Neural progenitor cell (in vitro differentiated cells): ENCODE results near the gene ACSM4. TPM values are rescaled to one million over a fixed set of nuclear protein-coding genes. Genes with fewer than 3 reads are reported as not detected.

ENCODE experiments used
- DNase-seq: peaks from one replicate; pipeline ENCODE4 v3.0.0-alpha.2; 2016; ENCODE audit warnings: low spot score
- H2AFZ ChIP-seq: fragments of 200-600 bp; sonication (generic); replicated peaks from 2 replicates; pipeline ENCODE4 v1.6.1; 2016; ENCODE audit warnings: antibody characterized with exemption
- H3F3A ChIP-seq: fragments of 200-600 bp; sonication (generic); 2 replicates; pipeline ENCODE4 v1.6.1; 2016; ENCODE audit warnings: antibody characterized with exemption, low read depth
- H3K27ac ChIP-seq: fragments of 200-600 bp; sonication (generic); 2 replicates; pipeline ENCODE4 v1.5.1; 2016; ENCODE audit warnings: mild to moderate bottlenecking
- H3K27me3 ChIP-seq: fragments of 200-600 bp; sonication (generic); 2 replicates; pipeline ENCODE4 v1.6.1; 2016; ENCODE audit warnings: mild to moderate bottlenecking, moderate library complexity
- H3K36me3 ChIP-seq: fragments of 200-600 bp; sonication (generic); 2 replicates; pipeline ENCODE4 v1.5.1; 2016
- H3K4me1 ChIP-seq: fragments of 200-600 bp; sonication (generic); 2 replicates; pipeline ENCODE4 v1.6.1; 2016; ENCODE audit warnings: mixed run types
- H3K4me2 ChIP-seq: fragments of 200-600 bp; sonication (generic); 2 replicates; pipeline ENCODE4 v1.6.1; 2016
- H3K4me3 ChIP-seq: fragments of 200-600 bp; sonication (generic); 2 replicates; pipeline ENCODE4 v1.5.1; 2016
- H3K79me2 ChIP-seq: fragments of 200-600 bp; sonication (generic); 2 replicates; pipeline ENCODE4 v1.6.1; 2016; ENCODE audit warnings: low read depth
- H3K9ac ChIP-seq: fragments of 200-600 bp; sonication (generic); 2 replicates; pipeline ENCODE4 v1.6.1; 2016
- H3K9me3 ChIP-seq: fragments of 200-600 bp; sonication (generic); 2 replicates; pipeline ENCODE4 v1.5.1; 2016; ENCODE audit warnings: low read depth
- H4K20me1 ChIP-seq: fragments of 200-600 bp; sonication (generic); 2 replicates; pipeline ENCODE4 v1.6.1; 2016; ENCODE audit warnings: low read depth
- H3K27ac Mint-ChIP-seq: 3 replicates; pipeline ENCODE4 v1.8.0; 2021; ENCODE audit warnings: mixed read lengths
- H3K27me3 Mint-ChIP-seq: 2 replicates; pipeline ENCODE4 v1.8.0; 2022; ENCODE audit warnings: low read depth, mild to moderate bottlenecking, inconsistent platforms, moderate library complexity, mixed read lengths; ENCODE audit not compliant: insufficient read depth
- H3K36me3 Mint-ChIP-seq: 3 replicates; pipeline ENCODE4 v1.8.0; 2021; ENCODE audit warnings: mixed read lengths
- H3K4me1 Mint-ChIP-seq: 3 replicates; pipeline ENCODE4 v1.8.0; 2021; ENCODE audit warnings: mixed read lengths
- H3K4me3 Mint-ChIP-seq: 3 replicates; pipeline ENCODE4 v1.8.0; 2021; ENCODE audit warnings: mild to moderate bottlenecking, moderate library complexity, mixed read lengths
- H3K9me3 Mint-ChIP-seq: 3 replicates; pipeline ENCODE4 v1.8.0; 2020; ENCODE audit warnings: mixed read lengths
- EZH2 ChIP-seq: fragments of 200-600 bp; sonication (generic); IDR thresholded peaks from 2 replicates; pipeline ENCODE4 v1.6.1; 2017; ENCODE audit warnings: antibody characterized with exemption, mild to moderate bottlenecking, moderate library complexity
- EZH2phosphoT487 ChIP-seq: fragments of 200-600 bp; sonication (generic); IDR thresholded peaks from 2 replicates; pipeline ENCODE4 v1.6.1; 2017; ENCODE audit warnings: antibody characterized with exemption
- total RNA-seq: library from RNA; depleted of rRNA; stranded (reverse); fragments of >200 nt; gene quantifications from 2 replicates; pipeline ENCODE4 v1.2.3, GENCODE V29; 2015; ENCODE audit warnings: low replicate concordance
- TF ChIP-seq, protein P1 (sequence below): fragments of 200-600 bp; sonication (generic); IDR thresholded peaks from 2 replicates; pipeline ENCODE4 v1.5.1; 2017; ENCODE audit warnings: antibody characterized with exemption, mild to moderate bottlenecking

ACSM4 gene
- total RNA-seq, 1 donor from 2014 or later: not detected

DNA sequence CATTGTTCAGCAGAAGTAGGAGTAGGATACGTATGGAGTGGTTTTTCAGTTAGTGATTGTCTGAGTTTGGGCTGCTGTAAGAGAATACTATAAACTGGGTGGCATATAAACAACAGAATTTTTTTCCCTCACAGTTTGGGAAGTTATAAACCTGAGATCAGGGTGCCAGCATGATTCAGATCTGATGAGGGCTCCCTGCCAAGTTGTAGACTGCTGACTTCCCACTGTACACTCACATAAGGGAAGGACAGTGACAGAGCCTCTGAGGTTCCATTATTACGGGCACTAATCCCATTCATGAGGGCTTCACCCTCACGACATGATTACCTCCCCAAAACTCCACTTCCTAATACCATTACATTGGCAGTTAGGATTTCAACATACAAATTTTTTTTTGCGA, 50.7 kb downstream of the ACSM4 start:
- H3K36me3 Mint-ChIP-seq: no peaks in the 10 kb centered on the region
- no peak overlapping the region for H3K4me3 ChIP-seq
- H3K27ac Mint-ChIP-seq: no peak overlapping the region
- no peaks in the 10 kb centered on the region for H3K4me1 Mint-ChIP-seq
- DNase-seq: no peak
- H3K36me3 ChIP-seq: no peaks in the 10 kb centered on the region
- H3K9me3 ChIP-seq: no peaks in the 10 kb centered on the region
- no peaks in the 10 kb centered on the region for H3K79me2 ChIP-seq
- TF ChIP-seq EZH2phosphoT487 (no peak), EZH2 (no peak)
- TF ChIP-seq, protein P1, sequence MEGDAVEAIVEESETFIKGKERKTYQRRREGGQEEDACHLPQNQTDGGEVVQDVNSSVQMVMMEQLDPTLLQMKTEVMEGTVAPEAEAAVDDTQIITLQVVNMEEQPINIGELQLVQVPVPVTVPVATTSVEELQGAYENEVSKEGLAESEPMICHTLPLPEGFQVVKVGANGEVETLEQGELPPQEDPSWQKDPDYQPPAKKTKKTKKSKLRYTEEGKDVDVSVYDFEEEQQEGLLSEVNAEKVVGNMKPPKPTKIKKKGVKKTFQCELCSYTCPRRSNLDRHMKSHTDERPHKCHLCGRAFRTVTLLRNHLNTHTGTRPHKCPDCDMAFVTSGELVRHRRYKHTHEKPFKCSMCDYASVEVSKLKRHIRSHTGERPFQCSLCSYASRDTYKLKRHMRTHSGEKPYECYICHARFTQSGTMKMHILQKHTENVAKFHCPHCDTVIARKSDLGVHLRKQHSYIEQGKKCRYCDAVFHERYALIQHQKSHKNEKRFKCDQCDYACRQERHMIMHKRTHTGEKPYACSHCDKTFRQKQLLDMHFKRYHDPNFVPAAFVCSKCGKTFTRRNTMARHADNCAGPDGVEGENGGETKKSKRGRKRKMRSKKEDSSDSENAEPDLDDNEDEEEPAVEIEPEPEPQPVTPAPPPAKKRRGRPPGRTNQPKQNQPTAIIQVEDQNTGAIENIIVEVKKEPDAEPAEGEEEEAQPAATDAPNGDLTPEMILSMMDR: no peak
- H3K27ac ChIP-seq: no peak overlapping the region
- no peak overlapping the region for H2AFZ ChIP-seq
- no peaks in the 10 kb centered on the region for H3K9me3 Mint-ChIP-seq
- H3K27me3 ChIP-seq: no peaks in the 10 kb centered on the region
- no peak overlapping the region for H3K4me3 Mint-ChIP-seq
- H4K20me1 ChIP-seq: no peaks in the 10 kb centered on the region
- no peak overlapping the region for H3K4me2 ChIP-seq
- no peaks in the 10 kb centered on the region for H3K27me3 Mint-ChIP-seq
- H3F3A ChIP-seq: no peaks in the 10 kb centered on the region
- H3K4me1 ChIP-seq: no peaks in the 10 kb centered on the region
- H3K9ac ChIP-seq: no peak overlapping the region

DNA sequence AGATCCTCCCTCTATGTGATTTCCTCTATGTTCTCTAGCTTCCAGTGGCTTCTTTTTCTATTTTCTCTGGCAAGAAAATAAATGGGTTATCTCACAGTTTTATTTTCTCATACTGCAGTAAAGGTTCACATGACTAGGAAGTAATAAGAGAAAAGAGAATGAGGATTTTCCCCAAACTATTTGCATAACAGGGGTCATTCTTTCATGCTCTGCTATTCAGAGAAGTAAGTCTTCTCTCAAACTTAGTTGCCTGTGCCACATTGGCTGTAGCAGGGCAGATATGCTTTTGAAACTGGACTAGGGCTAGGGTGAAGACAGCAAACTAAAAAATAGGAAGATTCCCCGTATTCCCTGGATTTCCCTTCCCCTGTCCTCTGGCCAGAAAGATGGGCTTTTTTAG, 57.4 kb downstream of the ACSM4 start:
- Histone ChIP-seq H3K9me3 (no peaks in the 10 kb centered on the region), H3K4me3 (no peak overlapping the region), H3K4me1 (no peaks in the 10 kb centered on the region), H3K27ac (no peak overlapping the region), H3F3A (no peaks in the 10 kb centered on the region), H3K79me2 (no peaks in the 10 kb centered on the region), H3K9ac (no peak overlapping the region), H3K27me3 (no peaks in the 10 kb centered on the region), H3K4me2 (no peak overlapping the region), H3K36me3 (no peaks in the 10 kb centered on the region), H2AFZ (no peak overlapping the region), H4K20me1 (no peaks in the 10 kb centered on the region)
- H3K9me3 Mint-ChIP-seq: no peaks in the 10 kb centered on the region
- H3K36me3 Mint-ChIP-seq: no peaks in the 10 kb centered on the region
- no peak for DNase-seq
- no peak for TF ChIP-seq EZH2phosphoT487
- TF ChIP-seq EZH2: no peak
- TF ChIP-seq, protein P1: no peak
- no peak overlapping the region for H3K4me3 Mint-ChIP-seq
- H3K27ac Mint-ChIP-seq: no peak overlapping the region
- H3K27me3 Mint-ChIP-seq: no peaks in the 10 kb centered on the region
- no peaks in the 10 kb centered on the region for H3K4me1 Mint-ChIP-seq

DNA sequence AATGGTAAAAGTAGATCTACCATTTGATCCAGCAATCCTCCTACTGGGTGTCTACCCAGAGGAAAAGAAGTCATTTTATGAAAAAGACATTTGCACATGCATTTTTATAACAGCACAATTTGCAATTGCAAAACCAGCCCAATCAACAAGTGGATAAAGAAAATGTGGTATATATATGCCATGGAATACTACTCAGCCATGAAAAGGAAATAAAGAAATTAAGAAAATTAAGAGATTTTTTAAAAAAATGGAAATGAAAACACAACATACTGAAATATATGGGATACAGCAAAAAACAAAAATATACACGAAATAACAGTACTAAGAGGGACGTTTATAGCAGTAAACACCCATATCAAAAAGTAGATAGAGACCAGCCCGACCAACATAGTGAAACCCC, 58.9 kb downstream of the ACSM4 start:
- H3K9ac ChIP-seq: no peak overlapping the region
- no peak overlapping the region for H3K4me2 ChIP-seq
- Mint-ChIP-seq H3K27me3 (no peaks in the 10 kb centered on the region), H3K9me3 (no peaks in the 10 kb centered on the region), H3K4me1 (no peaks in the 10 kb centered on the region), H3K36me3 (no peaks in the 10 kb centered on the region), H3K4me3 (no peak overlapping the region), H3K27ac (no peak overlapping the region)
- H3K4me1 ChIP-seq: no peaks in the 10 kb centered on the region
- no peak overlapping the region for H3K4me3 ChIP-seq
- no peaks in the 10 kb centered on the region for H3K79me2 ChIP-seq
- DNase-seq: no peak
- TF ChIP-seq EZH2: no peak
- no peak for TF ChIP-seq EZH2phosphoT487
- TF ChIP-seq, protein P1: no peak
- H3K9me3 ChIP-seq: no peaks in the 10 kb centered on the region
- H3F3A ChIP-seq: no peaks in the 10 kb centered on the region
- no peaks in the 10 kb centered on the region for H3K36me3 ChIP-seq
- no peaks in the 10 kb centered on the region for H3K27me3 ChIP-seq
- H2AFZ ChIP-seq: no peak overlapping the region
- no peak overlapping the region for H3K27ac ChIP-seq
- no peaks in the 10 kb centered on the region for H4K20me1 ChIP-seq
